Measurements from ENCODE around the gene MSL2. TPM values are rescaled to one million over a fixed set of nuclear protein-coding genes. Genes with fewer than 3 reads are reported as not detected.
A peak's percentile ranks its signal among the peaks of the same experiment; 100 is the strongest.

MSL2 gene
- total and polyA plus RNA-seq, 2 of the 8 experiments (the other 6 are each of a cell fraction or from before 2014, with no cell fraction given): 9.1 to 41.8 TPM

- no peak overlapping the region for H2BK15ac ChIP-seq (ENCODE audit: low read length)
- no peak overlapping the region for H4K8ac ChIP-seq (ENCODE audit: extremely low read depth, insufficient read depth, low read length)
- H3K4me2 ChIP-seq (ENCODE audit: insufficient read depth in 1 of 2, low read depth in 2 of 2, low read length in 2 of 2): peak overlapping the region; percentile 89 to 95
- H2AFZ ChIP-seq (ENCODE audit: low read length): no peak overlapping the region
- peaks cover 10% of the 10 kb centered on the region; the same call in 1 of the 2 replicates for H3K23me2 ChIP-seq (ENCODE audit: low read depth, low read length)
- peaks cover 8% of the 10 kb centered on the region; the same call in 1 of the 2 replicates for H3K79me1 ChIP-seq (ENCODE audit: low read depth, low read length)
- H3K27ac ChIP-seq (ENCODE audit: low read depth, low read length): no peak overlapping the region
- no peak overlapping the region for H3K23ac ChIP-seq (ENCODE audit: insufficient read length)
- peaks cover 51 to 74% of the 10 kb centered on the region in 2 experiments for H3K79me2 ChIP-seq (ENCODE audit: control insufficient read depth in 1 of 2, insufficient read depth in 2 of 2, low read length in 2 of 2)
- peak overlapping the region in 2 of 4 experiments; percentile 93 to 95; a peak in 3 of 8 replicates for H3K4me3 ChIP-seq (ENCODE audit: extremely low read depth in 1 of 4, insufficient read depth in 2 of 4, low read depth in 3 of 4, low read length in 4 of 4)
- H3K56ac ChIP-seq (replicated peaks; ENCODE audit: insufficient read length, low read depth, low read length): no peak overlapping the region
- CTCF ChIA-PET (ENCODE audit: partially characterized antibody): no interaction called here
- H3K9ac ChIP-seq (replicated peaks in 1 of 4; ENCODE audit: extremely low read depth in 1 of 4, low read depth in 3 of 4, low read length in 3 of 4): no peak overlapping the region
- no peak overlapping the region for H2BK5ac ChIP-seq (ENCODE audit: low read depth, low read length)
- no peak overlapping the region for H2BK12ac ChIP-seq (ENCODE audit: low read depth, low read length)
- H4K5ac ChIP-seq (ENCODE audit: insufficient read length, low read depth, low read length): no peak overlapping the region
- 85% methylated on average over 2 of the region's 2 CpGs; no CpG with 5 or more reads in 1 of the 2 experiments for WGBS, 2 experiments (ENCODE audit: extremely low coverage in 1 of 2, insufficient coverage in 1 of 2, insufficient read length in 1 of 2, insufficient replicate concordance in 2 of 2, low coverage in 1 of 2, low lambda C conversion rate in 2 of 2, missing lambda C conversion rate in 1 of 2)
- no peak overlapping the region for H4K91ac ChIP-seq (replicated peaks; ENCODE audit: insufficient read length, low read length)
- no peak overlapping the region for H3K14ac ChIP-seq (ENCODE audit: insufficient read length)
- H3K36me3 ChIP-seq (ENCODE audit: control insufficient read depth in 2 of 4, insufficient read depth in 4 of 4, low read length in 3 of 4): no peaks in the 10 kb centered on the region
- H3K27me3 ChIP-seq (replicated peaks in 1 of 4; ENCODE audit: control insufficient read depth in 3 of 4, extremely low read depth in 1 of 4, insufficient read depth in 3 of 4, low read length in 3 of 4): no peaks in the 10 kb centered on the region
- H2BK120ac ChIP-seq (replicated peaks; ENCODE audit: low read depth, low read length): no peak overlapping the region
- H3K4me1 ChIP-seq (replicated peaks in 1 of 4; ENCODE audit: control insufficient read depth in 3 of 4, insufficient read depth in 4 of 4, low read length in 3 of 4): peaks cover 0 to 14% (median 4%) of the 10 kb centered on the region in 4 experiments; a peak in 3 of 7 replicates
- H4K20me1 ChIP-seq (replicated peaks in 1 of 2; ENCODE audit: control insufficient read depth in 1 of 2, insufficient read depth in 2 of 2, low read length in 2 of 2): peaks cover 29 to 32% of the 10 kb centered on the region in 2 experiments
- TF ChIP-seq, protein P1, sequence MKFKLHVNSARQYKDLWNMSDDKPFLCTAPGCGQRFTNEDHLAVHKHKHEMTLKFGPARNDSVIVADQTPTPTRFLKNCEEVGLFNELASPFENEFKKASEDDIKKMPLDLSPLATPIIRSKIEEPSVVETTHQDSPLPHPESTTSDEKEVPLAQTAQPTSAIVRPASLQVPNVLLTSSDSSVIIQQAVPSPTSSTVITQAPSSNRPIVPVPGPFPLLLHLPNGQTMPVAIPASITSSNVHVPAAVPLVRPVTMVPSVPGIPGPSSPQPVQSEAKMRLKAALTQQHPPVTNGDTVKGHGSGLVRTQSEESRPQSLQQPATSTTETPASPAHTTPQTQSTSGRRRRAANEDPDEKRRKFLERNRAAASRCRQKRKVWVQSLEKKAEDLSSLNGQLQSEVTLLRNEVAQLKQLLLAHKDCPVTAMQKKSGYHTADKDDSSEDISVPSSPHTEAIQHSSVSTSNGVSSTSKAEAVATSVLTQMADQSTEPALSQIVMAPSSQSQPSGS (IDR thresholded peaks at IDR 0.05; ENCODE audit: low read length): no peak
- TF ChIP-seq RNF2 (IDR thresholded peaks at IDR 0.05; ENCODE audit: borderline replicate concordance, low read depth, low read length, missing control alignments, poor library complexity, severe bottlenecking): no peak
- no peak for TF ChIP-seq MAX (IDR thresholded peaks at IDR 0.05)
- no peak for TF ChIP-seq POLR2A (IDR thresholded peaks at IDR 0.05; ENCODE audit: control extremely low read depth in 1 of 2, low read depth in 2 of 2, low read length in 2 of 2)
- TF ChIP-seq HDAC2 (IDR thresholded peaks at IDR 0.05; ENCODE audit: borderline replicate concordance in 1 of 2, low read depth in 2 of 2, low read length in 2 of 2): no peak
- no peak for TF ChIP-seq EP300 (IDR thresholded peaks at IDR 0.05; ENCODE audit: borderline replicate concordance in 1 of 2, low read depth in 2 of 2, low read length in 2 of 2)
- TF ChIP-seq MAFK (IDR thresholded peaks at IDR 0.05; ENCODE audit: low read depth, low read length): no peak
- no peak for TF ChIP-seq KDM5A (IDR thresholded peaks at IDR 0.05; ENCODE audit: low read length)
- no peak for TF ChIP-seq POLR2AphosphoS5 (IDR thresholded peaks at IDR 0.05; ENCODE audit: low read depth, low read length)
- no peak overlapping the region for H2AK5ac ChIP-seq (ENCODE audit: low read depth, low read length)
- no peak overlapping the region for H3K4ac ChIP-seq (replicated peaks; ENCODE audit: insufficient read length, low read depth, low read length)
- DNase-seq (ENCODE audit: low read depth in 1 of 2, low spot score in 2 of 2) (no peak), FAIRE-seq (no peak)
- H3K18ac ChIP-seq (ENCODE audit: extremely low read depth, low read length): no peak overlapping the region
- no peaks in the 10 kb centered on the region for H3K9me3 ChIP-seq (ENCODE audit: insufficient read depth in 2 of 2, low read depth in 1 of 2, low read length in 1 of 2)
- no peak overlapping the region for H2BK20ac ChIP-seq (ENCODE audit: low read length)
- POLR2A ChIA-PET (ENCODE audit: partially characterized antibody): interaction anchor here (0.6 to 6.6 kb wide), 3 partner anchors 10 to 23 kb away, joined by 3 to 86 read pairs (median 3); no protein-coding TSS in a partner anchor
Observed at GRCh38 chr3:136192831-136193230, 3.3 kb downstream of the MSL2 start.
